SW480 (cell line): ENCODE results near the gene MCF2.
A peak's percentile ranks its signal among the peaks of the same experiment; 100 is the strongest.
"Not testable (repeated sequence)": the region's sequence is repeated elsewhere in the genome, so short reads cannot be mapped to it uniquely, and the experiment has no call there.

ENCODE experiments used
- DNase-seq: peaks from one replicate; pipeline ENCODE4 v3.0.0-alpha.2; 2016; ENCODE audit warnings: low spot score

The MCF2 gene, protein sequence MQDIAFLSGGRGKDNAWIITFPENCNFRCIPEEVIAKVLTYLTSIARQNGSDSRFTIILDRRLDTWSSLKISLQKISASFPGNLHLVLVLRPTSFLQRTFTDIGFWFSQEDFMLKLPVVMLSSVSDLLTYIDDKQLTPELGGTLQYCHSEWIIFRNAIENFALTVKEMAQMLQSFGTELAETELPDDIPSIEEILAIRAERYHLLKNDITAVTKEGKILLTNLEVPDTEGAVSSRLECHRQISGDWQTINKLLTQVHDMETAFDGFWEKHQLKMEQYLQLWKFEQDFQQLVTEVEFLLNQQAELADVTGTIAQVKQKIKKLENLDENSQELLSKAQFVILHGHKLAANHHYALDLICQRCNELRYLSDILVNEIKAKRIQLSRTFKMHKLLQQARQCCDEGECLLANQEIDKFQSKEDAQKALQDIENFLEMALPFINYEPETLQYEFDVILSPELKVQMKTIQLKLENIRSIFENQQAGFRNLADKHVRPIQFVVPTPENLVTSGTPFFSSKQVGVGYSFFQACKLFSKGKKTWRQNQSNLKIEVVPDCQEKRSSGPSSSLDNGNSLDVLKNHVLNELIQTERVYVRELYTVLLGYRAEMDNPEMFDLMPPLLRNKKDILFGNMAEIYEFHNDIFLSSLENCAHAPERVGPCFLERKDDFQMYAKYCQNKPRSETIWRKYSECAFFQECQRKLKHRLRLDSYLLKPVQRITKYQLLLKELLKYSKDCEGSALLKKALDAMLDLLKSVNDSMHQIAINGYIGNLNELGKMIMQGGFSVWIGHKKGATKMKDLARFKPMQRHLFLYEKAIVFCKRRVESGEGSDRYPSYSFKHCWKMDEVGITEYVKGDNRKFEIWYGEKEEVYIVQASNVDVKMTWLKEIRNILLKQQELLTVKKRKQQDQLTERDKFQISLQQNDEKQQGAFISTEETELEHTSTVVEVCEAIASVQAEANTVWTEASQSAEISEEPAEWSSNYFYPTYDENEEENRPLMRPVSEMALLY

DNA sequence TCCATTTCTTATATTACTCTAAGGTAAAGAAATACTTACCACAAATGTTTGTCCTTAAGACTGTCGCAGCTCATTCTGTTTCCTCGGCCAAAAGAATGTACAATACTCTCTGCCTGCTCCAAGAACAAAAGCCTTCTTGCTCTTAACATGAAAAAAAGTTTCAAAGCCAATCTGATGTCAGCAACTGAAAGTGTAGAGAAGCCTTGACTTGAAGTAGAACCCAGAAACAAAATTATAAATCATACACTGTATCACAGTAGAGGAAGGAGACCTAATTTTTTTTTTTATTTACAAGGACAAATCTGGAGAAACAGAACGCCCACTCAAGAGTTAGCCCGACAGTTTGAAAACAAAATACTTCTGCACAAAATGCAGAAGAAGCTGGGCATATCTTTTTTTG, at the start of gene MCF2:
MCF2 (minus strand) TSS at position 101 of the 400 bp plus-strand sequence. CDS start 56,423 bp downstream, outside the sequence.
- no peak for DNase-seq

DNA sequence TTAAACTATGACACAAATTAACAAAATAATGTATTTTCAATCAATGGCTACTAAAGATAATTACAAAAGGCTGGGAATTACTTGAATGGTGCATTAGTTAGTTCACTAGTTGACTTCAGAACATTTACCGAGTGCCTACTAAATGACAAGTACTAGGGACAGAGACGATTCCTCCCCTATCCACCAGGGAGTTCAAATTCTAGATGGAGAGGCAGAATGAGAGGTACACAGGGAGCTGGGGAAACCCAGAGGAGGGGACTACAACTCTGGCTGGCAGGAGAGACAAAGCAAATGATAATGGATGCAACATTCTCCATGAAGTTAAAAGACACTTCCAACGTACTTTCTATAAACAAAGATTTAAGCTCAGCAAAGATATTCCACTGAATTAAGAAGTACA, 43.1 kb upstream of the MCF2 start:
- no peak for DNase-seq

DNA sequence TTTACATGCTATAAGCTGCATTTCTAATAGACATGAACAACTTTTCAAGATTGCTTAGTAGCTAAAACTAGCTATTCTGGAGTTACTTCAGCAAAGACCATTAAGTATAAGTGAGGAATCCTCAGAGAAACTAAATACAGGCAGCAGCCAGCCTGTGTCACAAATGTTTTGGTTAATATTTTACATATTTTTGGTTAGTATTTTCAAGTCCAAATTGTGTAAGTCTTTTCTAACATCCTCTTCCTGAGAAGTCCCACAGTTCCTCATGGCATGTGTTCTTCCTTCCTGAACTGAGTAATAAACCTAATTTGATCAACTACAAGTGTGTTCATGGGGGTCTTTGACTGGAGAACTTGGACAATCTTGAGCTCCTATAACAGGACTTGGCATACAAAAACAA, 42.4 kb upstream of the MCF2 start:
- DNase-seq: no peak

DNA sequence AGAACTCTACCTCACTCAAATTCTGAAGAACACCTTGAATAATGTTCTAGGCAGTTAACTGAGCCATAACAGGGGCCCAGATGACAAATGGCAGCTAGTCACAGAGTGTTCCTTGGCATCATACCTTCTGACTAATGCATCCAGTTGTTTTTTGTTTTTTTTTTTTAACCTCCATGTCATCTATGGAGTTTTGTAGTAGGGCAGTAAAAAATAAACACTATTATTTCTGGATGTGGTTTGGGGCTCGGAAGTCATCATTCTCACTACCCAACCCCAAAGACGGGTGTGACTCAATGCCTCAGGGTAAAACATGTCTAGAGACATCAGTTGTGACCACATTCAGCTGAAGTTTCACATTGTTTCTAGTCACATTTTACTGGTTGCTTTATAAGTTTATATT, 31.2 kb upstream of the MCF2 start:
- DNase-seq: peak; percentile 1

DNA sequence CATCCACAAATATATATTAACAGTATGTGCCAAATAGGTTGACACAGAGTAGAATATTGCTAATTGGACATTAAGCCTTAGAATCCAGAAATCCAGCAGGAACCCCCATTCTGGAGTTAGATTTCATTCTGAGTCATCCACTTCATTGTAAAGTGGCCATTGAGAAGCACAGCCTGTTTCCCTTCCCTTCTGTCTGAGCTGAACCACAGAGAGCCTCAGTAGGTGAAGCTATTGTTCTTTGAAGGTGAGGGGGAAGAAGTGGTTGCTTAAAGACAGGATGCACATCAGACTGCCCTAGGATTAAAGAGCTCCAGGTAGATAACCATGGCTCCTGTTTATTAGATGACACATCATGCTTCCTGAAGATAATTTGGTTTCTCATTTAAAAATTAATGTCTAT, 30.6 kb upstream of the MCF2 start:
- DNase-seq: peak; percentile 19

DNA sequence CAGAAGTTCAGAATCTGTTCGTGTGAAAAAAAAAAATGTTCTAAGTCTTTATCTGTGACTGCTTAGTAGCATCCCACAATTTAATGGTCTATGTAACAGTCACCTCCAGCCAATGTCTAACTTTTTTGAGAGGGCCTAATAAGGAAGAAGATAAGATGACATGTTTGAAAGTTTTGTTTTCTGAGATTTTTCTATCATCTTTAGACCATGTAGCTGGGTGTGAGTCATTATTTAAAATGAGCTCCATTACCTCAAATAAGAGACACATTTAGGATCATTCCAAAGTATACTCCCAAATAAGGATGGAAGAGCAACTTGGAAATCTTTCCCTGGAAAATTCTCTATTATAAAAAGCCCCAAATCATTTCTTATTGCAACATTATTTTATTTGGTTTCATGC, 28.2 kb upstream of the MCF2 start:
- DNase-seq: no peak

DNA sequence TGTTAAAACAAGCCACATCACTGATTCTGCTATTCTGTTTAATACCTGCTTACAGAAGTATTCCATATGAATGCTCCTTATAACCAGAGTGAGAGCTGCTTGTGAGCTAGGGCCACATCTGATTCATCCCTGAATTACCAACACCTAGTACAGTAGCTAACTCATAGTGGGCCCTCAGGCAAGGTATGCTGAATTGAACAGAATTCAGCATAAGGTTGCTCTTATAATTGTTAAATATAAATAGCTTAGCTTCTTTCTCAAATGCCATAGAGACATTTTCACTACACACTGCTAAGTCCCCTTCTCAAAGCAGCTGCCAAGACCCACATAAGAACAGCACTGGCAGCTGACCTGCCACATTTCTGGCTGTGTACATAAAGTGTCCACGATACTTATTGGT, 27.0 kb upstream of the MCF2 start:
- no peak for DNase-seq

DNA sequence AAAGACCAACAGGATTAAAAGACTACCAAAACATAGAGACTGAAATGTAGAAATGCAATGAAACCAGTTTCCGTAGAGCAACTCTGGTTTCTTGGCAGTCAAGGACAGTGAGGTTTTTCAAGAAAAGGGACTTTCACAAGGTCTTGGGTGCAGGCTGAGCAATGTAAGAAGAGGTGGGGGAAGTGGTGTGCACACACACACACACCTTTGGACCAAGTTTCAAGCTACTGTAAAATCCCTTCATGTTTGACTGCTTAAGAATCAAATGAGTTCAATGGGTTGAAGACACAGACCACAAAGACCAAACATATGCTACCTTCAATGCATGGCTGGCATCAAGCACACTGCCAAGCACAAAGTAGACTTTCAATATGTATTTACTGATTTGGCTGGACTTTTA, 17.8 kb upstream of the MCF2 start:
- DNase-seq: no peak

DNA sequence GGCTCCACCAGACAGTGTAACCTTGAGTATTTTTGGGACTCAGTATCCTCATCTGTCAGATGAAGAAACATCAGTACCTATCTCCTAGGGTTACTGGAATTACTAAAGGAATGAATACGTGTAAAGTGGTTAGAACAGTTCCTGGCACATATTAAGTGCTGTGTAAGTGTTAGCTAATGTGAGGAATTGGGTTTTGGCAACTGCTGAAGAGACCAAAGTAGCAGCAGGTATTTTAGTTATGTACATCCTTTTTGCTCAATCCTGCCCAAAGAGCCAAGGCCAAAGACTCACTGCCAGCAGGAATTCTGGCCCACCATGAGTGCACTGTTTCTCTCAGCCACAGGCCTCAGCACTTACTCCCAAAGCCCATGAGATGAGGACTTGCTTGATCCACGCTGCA, 16.7 kb upstream of the MCF2 start:
- no peak for DNase-seq

DNA sequence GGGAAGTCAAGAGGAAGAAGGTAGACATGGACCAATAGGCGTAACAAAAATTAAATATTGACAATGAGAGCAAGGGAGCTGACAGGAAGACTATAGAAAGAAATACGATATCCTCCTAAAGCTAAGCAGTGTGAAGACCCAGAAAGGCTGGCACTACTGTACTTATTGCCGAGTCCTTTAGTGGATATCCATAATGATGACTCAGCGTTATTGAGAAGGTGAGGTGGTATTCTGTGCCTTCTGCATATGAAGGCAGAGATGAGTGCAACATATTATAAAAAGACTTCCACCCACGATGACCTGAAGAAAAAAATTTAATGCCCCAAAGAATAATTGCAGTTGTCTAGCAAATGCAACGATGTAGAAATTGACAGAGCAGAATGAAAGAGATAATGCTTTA, 13.0 kb upstream of the MCF2 start:
- no peak for DNase-seq

DNA sequence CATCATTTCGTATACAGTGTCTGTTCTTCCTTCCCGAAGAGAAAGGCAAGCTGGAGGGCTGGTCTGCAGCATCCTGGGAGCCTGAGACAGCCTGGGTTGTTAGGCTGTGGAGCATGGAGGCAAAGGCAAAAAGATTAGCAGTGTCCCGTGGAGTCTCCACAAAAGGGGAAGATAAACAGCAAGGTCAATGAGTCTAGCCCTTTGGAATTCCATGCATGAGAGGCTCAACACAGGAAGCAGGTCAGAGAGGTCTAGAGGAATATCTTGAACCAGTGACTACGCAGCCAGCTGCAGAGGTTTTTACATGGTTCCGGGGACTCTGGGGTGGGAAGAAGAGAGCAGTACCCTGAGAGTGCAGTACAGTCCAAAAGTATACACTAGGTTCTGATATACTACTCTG, 12.2 kb upstream of the MCF2 start:
- DNase-seq: no peak

DNA sequence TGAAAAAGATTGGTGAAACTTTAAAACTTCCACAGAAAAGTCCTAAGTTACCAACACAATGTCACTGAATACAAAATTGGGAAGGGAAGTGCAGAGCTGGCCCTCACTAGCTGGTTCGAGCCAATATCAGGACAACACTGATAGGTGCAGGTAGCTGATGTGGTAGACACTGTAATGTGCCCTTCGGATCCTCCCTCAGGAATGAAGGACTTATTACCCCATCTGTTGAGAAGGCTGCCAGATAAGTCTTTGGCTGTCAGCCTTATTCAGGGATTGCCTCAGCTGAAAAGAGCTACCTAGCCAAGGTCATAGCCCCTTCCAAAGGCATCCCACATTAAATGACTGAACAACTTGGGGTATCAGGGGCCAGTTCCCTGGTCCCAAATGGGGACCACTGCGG, 5.3 kb downstream of the MCF2 start:
- DNase-seq: no peak

DNA sequence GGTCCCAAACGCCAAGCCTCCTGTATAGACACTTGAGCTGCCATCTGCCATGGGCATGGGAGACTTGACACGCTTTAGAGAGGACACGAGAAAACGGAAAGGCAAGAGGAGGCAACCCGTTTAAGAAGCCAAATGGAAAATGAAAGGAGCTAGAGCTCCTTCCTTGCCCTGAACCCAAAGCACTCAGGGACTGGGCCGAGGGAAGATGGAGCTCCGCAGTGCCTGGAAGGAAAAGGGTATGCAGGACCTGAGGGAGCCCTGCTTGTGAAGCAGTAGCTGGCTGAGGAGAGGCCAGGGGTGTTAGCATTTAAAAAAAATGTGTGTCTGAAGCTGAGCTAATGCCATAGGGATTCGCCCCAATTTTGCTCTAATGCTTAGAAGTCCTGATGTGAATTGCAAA, 15.1 kb downstream of the MCF2 start:
- DNase-seq: no peak

DNA sequence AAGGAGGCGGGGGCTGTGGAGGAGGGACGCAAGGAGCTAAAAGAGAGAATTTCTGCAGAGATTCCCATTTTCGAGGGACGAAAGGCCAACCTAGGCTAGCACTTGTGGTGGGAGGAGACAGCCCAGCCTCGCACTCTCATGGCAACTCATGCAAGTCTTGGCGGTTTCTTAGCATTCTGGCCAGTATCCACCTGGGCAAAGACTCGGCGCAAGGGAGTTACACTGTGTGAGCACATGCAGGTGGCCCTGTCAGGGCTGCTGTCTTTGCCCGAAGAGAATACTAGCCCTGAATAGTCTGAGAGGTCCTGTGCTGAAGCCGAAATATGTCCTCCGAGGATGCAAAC, 15.5 kb downstream of the MCF2 start:
- DNase-seq: no peak

DNA sequence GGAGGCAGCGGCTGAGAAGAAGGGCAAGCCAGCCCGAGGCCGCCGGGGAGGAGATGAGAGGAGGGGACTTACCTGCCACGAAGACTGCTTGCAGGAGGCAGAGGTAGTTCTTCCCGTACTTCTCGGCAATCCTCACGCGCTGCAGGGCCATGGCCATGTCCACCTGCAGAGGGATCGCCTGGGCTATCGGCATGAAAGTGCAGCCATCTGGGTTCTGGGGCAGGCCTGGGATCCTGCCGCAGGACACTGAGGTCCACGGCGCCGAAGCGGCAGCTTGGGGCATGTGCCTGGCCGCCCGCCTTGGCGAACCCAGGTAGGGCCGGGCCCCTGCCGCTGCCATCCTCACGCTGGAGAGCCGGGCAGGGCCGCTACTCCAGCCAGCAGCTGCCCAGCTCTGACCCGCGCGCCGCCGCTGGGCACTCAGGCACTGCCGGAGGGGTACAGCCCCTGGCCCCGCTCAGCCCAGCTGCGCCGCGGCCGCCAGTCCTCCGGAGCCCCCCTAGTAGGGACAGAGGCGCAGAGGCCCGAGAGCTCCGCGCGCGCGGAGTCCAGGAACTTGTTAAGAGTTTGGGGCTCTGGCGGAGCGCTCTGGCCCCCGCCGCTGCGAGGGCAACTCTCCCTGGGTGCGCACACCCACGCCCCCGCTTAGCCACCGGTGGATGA, 16.0 kb downstream of the MCF2 start:
- DNase-seq: no peak

DNA sequence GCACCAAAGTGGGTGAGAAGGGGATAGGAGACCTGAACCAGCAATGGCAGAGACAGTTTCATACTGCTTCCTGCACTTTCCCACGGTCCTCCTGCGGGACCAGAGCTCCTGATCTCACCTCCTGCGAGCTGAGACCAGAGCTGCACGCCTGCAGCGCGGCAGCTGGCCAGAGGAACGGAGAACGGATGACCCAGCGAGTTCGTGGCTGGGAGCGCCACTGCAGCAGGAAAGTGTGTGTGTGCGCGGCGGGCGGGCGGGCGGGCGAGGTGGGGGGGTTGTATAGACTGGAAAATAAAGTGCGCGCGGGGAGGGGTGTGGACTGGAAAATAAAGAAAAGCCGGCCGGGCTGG, 16.5 kb downstream of the MCF2 start:
- no peak for DNase-seq

DNA sequence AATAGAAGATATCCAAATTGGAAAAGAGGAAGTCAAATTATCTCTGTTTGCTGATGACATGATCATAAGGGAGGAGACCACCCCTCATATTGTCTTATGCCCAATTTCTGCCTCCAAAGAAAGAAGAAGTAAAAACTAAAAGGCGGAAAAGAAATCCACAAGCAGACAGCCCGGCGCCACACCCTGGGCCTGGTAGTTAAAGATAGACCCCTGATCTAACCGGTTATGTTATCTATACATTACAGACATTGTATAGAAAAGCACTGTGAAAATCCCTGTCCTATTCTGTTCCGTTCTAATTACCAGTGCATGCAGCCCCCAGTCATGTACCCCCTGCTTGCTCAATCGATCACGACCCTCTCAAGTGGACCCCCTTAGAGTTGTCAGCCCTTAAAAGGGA, 22.8 kb downstream of the MCF2 start:
- not testable (repeated sequence) for DNase-seq

DNA sequence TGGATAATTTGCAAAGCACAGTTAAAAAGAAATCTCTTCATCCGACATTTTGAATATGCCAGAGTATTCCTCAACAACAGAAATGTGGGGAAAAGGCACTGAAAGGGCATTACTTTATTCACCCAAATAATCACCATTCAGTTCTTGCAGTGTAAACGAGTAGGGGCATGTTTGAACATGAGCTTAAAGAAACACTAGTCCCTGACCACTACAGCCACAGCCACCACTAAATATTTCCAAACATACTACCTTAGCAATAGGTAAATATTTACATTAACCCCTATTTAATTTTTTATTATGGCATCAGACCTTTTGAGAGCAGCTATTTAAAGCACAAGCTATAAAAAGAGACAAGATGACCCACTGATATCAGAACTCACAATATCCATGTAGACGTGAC, 27.6 kb downstream of the MCF2 start:
- no peak for DNase-seq

DNA sequence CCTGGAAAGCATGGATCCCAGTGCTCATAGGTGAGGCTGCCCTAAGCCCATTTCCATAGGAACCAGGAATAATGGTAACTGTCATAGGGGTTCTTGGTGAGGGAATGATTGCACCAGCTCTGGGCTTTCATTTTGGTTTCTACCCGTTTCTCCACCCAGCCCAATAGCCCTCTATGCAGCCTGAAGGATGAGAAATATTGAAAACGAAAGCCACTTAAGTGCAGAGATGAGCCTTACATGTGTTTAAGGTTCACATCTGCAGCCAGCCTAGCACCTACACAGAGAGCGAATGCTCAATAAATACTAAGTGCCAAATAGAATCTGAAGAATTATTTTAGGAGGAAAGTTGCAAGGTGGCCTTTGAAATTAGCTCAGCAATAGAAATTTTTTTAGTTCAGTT, 60.4 kb downstream of the MCF2 start:
- no peak for DNase-seq

DNA sequence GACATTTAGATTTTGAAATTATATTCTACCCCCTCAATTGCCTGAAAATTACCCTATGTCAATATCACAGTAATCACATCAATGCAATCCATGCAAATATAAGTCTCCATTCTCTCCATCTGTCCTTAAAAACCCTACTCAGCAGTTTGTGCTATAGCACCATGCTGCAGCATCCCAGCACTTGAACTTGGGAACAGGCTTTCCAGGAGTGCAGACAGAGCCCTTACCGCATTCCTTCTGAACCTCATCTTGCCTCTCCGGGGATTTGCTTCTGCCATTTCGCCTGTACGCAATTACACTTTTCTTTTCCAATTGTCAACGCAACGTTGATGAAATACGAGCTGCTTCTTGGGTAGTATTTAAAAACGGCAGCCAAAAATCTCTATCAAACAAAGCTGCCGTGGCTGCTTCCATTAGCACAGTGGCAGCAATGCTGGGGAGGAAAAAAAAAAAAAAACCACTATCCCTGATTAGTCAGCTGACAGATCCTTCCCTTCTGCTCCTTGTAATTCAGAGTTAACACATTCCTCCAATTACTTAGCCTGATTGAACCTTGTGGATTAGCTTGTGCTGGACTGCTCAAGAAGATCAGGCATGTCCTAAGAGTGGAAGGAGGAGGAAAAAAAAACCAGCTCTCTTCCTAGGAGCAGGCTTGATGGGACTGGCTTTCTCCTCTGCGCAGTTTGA, 65.6 kb downstream of the MCF2 start:
- DNase-seq: peak; percentile 6

DNA sequence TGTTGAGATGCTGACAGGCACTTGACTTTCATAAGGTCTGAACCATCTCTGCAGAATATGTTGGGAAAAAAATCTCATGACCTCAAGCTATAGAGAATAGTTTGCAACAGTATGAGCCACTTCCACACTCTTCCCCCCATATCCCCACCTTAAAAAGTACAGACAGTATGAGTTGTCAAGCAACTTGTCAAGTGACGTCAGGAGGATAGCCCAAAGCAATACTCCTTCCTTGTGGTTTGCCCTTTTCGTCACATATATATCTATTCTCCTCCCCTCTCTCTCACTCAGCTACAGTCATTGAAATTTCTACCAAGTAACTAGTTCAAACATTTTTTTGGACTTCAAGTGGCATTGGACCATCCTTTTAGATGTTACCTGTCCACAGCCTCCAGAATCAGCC, 67.7 kb downstream of the MCF2 start:
- DNase-seq: no peak

DNA sequence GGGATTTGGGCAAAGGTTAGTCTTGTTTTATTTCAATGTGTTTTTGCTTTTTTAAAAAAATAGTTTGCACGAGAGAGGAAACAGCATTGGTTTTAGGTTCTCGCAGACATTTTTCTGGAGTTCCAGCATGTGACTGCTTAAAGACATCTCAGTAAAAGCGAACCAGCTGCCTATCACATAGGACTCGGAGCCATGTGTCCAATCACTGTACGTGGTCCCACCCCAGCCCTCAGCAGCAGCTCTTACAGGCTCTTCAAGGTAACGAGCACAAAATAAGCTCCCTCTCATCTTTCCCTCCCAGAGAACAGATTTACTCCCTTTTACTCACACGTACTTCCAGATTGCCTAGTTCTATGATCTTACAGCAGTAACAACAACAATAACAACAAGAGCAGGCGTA, 68.7 kb downstream of the MCF2 start:
- DNase-seq: no peak
